ENCODE measurements around the gene DUSP5. TPM values are rescaled to one million over a fixed set of nuclear protein-coding genes. Genes with fewer than 3 reads are reported as not detected.

DUSP5 gene
- total and polyA plus RNA-seq, 2 of the 4 experiments (the other 2 are of a cell fraction), result 42.1 to 48.1 TPM

GRCh38 chr10:110502851-110503301 lies 5.2 kb downstream of the DUSP5 start:
- Histone ChIP-seq H4K8ac (ENCODE audit: low read depth in 2 of 2, low read length in 2 of 2) (peak overlapping the region; percentile 2 to 8; a peak in 2 of 4 replicates), H3K4me3 (ENCODE audit: insufficient read depth, low read depth, low read length) (no peak overlapping the region), H3K4ac (ENCODE audit: low read depth, low read length) (peak overlapping the region; percentile 50), H3K9me1 (ENCODE audit: insufficient read depth, low read length) (peaks cover 33% of the 10 kb centered on the region), H2BK20ac (ENCODE audit: low read depth, low read length) (peak overlapping the region; percentile 28), H3K27ac (ENCODE audit: insufficient read depth, low read length) (peak overlapping the region; percentile 62), H3K36me3 (ENCODE audit: control insufficient read depth, insufficient read depth, low read length) (peaks cover 31% of the 10 kb centered on the region), H2AFZ (replicated peaks; ENCODE audit: low read length, poor library complexity) (no peak overlapping the region), H3K9ac (ENCODE audit: low read depth, low read length) (peak overlapping the region; percentile 39), H4K91ac (ENCODE audit: insufficient read depth, low read depth, low read length) (peak overlapping the region; percentile 22; the same call in 1 of the 2 replicates), H2BK5ac (ENCODE audit: low read depth, low read length, poor library complexity, severe bottlenecking) (peak overlapping the region; percentile 14), H4K5ac (ENCODE audit: low read depth, low read length) (peak overlapping the region; percentile 89), H3K14ac (replicated peaks; ENCODE audit: low read depth, low read length) (peak overlapping the region; percentile 11), H3K4me1 (ENCODE audit: control insufficient read depth, insufficient read depth, low read length) (peaks cover 27% of the 10 kb centered on the region), H2AK5ac (ENCODE audit: low read depth, low read length) (peak overlapping the region; percentile 86), H3K18ac (ENCODE audit: low read depth, low read length) (peak overlapping the region; percentile 88), H3K23ac (ENCODE audit: low read depth, low read length) (peak overlapping the region; percentile 7; the same call in 1 of the 2 replicates), H3K79me1 (ENCODE audit: low read depth in 1 of 2, low read length in 2 of 2) (peaks cover 33 to 84% of the 10 kb centered on the region in 2 experiments), H3K56ac (ENCODE audit: extremely low read depth, insufficient read depth, low read length) (0 out of 2 replicates have a peak overlapping the region, but pooled peaks have one; percentile 33), H2BK120ac (ENCODE audit: low read depth, low read length) (peak overlapping the region; percentile 16), H2BK15ac (ENCODE audit: low read depth, low read length) (peak overlapping the region; percentile 53; the same call in 2 of the 3 replicates), H4K20me1 (ENCODE audit: insufficient read depth, low read length) (peaks cover 88% of the 10 kb centered on the region), H3K4me2 (ENCODE audit: low read depth, low read length) (peak overlapping the region; percentile 84), H3K27me3 (ENCODE audit: control insufficient read depth, insufficient read depth, low read length) (no peaks in the 10 kb centered on the region), H3K9me3 (ENCODE audit: control insufficient read depth, insufficient read depth, low read length) (no peaks in the 10 kb centered on the region), H2AK9ac (replicated peaks; ENCODE audit: low read depth, low read length, poor library complexity) (peak overlapping the region; percentile 0)
- ChIA-PET CTCF (interaction anchor here (0.8 to 1.0 kb wide), 2 partner anchors 20 to 149 kb away, joined by 3 read pairs; no protein-coding TSS in a partner anchor), POLR2A (ENCODE audit: unreplicated experiment) (no interaction called here)
- intact Hi-C loops (cut with micrococcal nuclease), result no loop called here
- DNase-seq, result peak; percentile 80
- TF ChIP-seq MAFK (IDR thresholded peaks at IDR 0.05; ENCODE audit: low read depth, low read length), result no peak
- TF ChIP-seq FOS (IDR thresholded peaks at IDR 0.05; ENCODE audit: low read depth, low read length), result no peak
- TF ChIP-seq ELK1 (IDR thresholded peaks at IDR 0.05; ENCODE audit: borderline replicate concordance, low read depth, low read length), result no peak
- no peak for TF ChIP-seq BHLHE40 (IDR thresholded peaks at IDR 0.05; ENCODE audit: low read depth, low read length)
- TF ChIP-seq NFE2L2 (IDR thresholded peaks at IDR 0.05; ENCODE audit: low read depth, low read length), result no peak
- no peak for TF ChIP-seq RAD21 (IDR thresholded peaks at IDR 0.05; ENCODE audit: low read length)
- no peak for TF ChIP-seq POLR2A (IDR thresholded peaks at IDR 0.05; ENCODE audit: low read depth, low read length)
- TF ChIP-seq MXI1 (IDR thresholded peaks at IDR 0.05; ENCODE audit: borderline replicate concordance, low read depth, low read length), result no peak
- TF ChIP-seq CEBPB (IDR thresholded peaks at IDR 0.05; ENCODE audit: low read depth, low read length), result no peak
- TF ChIP-seq, protein P1, sequence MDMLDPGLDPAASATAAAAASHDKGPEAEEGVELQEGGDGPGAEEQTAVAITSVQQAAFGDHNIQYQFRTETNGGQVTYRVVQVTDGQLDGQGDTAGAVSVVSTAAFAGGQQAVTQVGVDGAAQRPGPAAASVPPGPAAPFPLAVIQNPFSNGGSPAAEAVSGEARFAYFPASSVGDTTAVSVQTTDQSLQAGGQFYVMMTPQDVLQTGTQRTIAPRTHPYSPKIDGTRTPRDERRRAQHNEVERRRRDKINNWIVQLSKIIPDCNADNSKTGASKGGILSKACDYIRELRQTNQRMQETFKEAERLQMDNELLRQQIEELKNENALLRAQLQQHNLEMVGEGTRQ (IDR thresholded peaks at IDR 0.05; ENCODE audit: low read depth, low read length), result no peak
- TF ChIP-seq CHD1 (IDR thresholded peaks at IDR 0.05; ENCODE audit: low read depth, low read length), result no peak
- no peak for TF ChIP-seq RFX5 (IDR thresholded peaks at IDR 0.05; ENCODE audit: low read depth, low read length)
- TF ChIP-seq, protein P2, sequence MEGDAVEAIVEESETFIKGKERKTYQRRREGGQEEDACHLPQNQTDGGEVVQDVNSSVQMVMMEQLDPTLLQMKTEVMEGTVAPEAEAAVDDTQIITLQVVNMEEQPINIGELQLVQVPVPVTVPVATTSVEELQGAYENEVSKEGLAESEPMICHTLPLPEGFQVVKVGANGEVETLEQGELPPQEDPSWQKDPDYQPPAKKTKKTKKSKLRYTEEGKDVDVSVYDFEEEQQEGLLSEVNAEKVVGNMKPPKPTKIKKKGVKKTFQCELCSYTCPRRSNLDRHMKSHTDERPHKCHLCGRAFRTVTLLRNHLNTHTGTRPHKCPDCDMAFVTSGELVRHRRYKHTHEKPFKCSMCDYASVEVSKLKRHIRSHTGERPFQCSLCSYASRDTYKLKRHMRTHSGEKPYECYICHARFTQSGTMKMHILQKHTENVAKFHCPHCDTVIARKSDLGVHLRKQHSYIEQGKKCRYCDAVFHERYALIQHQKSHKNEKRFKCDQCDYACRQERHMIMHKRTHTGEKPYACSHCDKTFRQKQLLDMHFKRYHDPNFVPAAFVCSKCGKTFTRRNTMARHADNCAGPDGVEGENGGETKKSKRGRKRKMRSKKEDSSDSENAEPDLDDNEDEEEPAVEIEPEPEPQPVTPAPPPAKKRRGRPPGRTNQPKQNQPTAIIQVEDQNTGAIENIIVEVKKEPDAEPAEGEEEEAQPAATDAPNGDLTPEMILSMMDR (conservative IDR thresholded peaks at IDR 0.05; ENCODE audit: low read depth, low read length), result no peak
- no peak for TF ChIP-seq SMC3 (IDR thresholded peaks at IDR 0.05; ENCODE audit: low read depth, low read length)
- TF ChIP-seq RCOR1 (IDR thresholded peaks at IDR 0.05; ENCODE audit: insufficient replicate concordance, low read length), result no peak
- TF ChIP-seq MAZ (IDR thresholded peaks at IDR 0.05; ENCODE audit: borderline replicate concordance, low read depth, low read length), result no peak
- 0% methylated on average over 1 of the region's 3 CpGs; no CpG with 5 or more reads in 1 of the 2 experiments for WGBS, 2 experiments (ENCODE audit: extremely low coverage in 2 of 2, insufficient read length in 1 of 2)
- in situ Hi-C loops (cut with MboI; ENCODE audit: low sequenced_read_pairs), result loop anchor here (5.0 kb wide), 1 partner anchor 151 kb away; no protein-coding TSS in a partner anchor
- dilution Hi-C loops (cut with HindIII; ENCODE audit: low sequenced_read_pairs, unreplicated experiment), result no loop called here
- no TSS peak for BruUV-seq (replicated peaks)
- no peak for ATAC-seq (ENCODE audit: low read depth)
